ENCODE measurements around the gene SDK1.

DNA sequence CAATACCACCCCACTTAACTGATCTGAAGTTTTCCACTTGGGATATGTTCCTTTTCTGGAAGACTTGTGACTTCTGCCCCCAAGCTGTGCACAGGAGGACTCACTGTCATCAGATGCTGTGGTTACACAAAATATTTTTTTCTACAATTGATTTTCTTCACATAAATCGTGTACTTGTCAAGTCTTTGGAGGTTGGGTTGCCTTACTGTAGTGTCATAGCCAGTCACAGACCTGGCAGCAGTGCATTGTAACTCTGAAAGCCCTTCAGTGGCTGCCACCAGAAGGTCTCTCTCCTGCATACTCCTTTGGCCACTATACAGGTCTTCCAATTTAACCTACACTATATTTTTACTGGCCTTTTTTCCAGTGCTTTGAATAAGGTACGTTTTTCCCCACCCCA, 73.2 kb downstream of the SDK1 start:
- TF ChIP-seq, protein P1, sequence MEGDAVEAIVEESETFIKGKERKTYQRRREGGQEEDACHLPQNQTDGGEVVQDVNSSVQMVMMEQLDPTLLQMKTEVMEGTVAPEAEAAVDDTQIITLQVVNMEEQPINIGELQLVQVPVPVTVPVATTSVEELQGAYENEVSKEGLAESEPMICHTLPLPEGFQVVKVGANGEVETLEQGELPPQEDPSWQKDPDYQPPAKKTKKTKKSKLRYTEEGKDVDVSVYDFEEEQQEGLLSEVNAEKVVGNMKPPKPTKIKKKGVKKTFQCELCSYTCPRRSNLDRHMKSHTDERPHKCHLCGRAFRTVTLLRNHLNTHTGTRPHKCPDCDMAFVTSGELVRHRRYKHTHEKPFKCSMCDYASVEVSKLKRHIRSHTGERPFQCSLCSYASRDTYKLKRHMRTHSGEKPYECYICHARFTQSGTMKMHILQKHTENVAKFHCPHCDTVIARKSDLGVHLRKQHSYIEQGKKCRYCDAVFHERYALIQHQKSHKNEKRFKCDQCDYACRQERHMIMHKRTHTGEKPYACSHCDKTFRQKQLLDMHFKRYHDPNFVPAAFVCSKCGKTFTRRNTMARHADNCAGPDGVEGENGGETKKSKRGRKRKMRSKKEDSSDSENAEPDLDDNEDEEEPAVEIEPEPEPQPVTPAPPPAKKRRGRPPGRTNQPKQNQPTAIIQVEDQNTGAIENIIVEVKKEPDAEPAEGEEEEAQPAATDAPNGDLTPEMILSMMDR (IDR thresholded peaks at IDR 0.05), result no peak
- TF ChIP-seq POLR2A (IDR thresholded peaks at IDR 0.05), result no peak
